ENCODE measurements around the gene PLPP1.

PLPP1 gene

DNA sequence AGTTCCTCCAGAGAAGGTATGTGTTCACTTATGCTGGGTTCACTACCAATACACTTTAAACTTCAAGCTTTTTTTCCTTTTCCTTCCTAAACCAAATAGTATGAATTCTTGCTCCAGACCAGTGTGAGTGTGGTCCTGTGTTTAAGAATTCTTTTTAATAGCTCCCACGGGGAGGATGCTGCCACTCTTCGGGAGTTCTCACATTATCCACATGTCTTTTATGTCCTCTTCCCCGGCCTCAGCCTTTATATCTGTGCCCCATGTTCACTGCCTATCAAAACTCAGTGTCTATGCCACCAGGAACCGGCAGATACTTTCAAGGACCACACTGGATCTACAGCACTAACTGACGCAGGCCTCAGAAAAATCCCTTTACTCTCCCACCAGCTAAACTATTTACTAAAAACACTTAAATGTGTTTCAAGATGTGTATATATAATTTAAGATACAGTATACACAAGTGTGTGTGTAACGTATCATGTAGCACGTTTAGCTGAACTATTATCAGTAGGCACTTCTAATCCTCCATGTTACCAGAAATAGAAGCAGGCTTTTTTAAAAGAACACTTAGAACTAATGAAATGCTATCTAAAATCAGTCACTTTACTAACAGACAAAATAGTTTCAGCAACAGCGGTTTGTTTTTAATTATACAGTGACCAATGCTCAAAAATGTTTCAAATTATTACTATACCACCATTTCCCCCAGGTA, 88.0 kb downstream of the PLPP1 start:
- no peak for DNase-seq (ENCODE audit: low read depth)

DNA sequence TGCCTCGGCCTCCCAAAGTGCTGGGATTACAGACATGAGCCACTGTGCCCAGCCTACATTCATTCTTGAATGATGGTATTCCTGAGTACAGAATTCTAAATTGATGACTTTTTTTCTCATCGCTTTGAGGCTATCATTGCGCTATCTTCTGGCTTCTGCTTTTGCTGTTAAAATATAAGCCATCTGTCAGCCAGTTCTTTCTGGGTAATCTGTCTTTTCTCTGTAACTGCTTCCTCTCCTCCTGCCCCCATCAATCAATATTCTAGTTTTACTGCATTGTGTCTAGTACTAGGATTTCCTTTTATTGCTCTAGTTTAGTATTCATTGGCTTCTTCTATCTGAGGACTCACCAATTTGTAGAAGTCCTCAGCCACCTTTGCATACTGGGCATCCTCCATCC, 89.0 kb downstream of the PLPP1 start:
- DNase-seq (ENCODE audit: low read depth): no peak

DNA sequence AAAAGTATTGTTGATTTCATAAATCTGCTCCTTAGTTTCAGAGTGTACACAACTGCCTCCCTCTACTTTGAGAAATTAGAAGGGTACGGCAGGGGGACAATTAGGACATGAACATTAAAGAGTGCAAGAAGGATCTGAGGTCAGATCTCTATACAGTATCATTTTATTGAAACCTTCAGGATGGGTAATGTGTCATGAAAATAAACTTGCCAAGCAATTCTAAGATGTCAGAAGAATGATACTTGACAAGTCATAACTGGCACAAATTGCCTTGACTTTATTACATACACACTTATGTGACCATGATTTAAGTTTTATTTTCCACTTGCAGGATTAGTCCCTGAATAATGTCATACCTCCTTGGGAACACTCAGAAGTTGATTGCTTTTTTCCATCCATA, 92.8 kb downstream of the PLPP1 start:
- DNase-seq (ENCODE audit: low read depth): no peak

DNA sequence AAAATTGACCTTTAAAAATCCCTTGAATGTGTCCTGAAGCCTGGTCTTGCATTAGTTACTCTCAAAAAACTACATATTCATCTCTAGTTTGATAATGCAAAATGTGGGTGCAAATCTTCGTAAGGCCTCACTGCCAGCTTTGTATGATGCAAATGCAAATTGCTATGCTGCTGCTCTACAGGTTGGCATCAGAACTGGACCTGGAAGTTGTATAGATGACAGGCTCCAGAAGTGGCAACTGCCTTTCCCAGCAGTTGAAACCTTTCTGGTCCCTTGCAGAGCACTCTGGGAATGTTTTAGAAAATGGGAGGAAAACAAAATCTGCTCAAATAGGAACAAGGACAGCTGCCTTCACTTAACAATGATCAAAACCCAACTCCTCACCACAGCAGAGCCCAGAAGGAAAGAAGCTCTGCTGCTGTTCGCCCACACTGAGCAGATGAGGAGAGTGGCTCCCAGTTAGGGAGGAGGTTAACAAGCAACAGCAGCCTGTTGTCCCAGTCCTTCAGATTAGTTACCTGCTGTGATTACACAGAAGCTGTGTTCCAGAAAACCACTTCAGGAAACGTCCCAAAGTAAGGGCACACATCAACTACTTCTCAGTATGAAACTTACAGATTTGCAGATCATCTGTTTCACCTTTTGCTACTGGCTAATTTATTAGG, 93.5 kb downstream of the PLPP1 start:
- DNase-seq (ENCODE audit: low read depth): no peak

DNA sequence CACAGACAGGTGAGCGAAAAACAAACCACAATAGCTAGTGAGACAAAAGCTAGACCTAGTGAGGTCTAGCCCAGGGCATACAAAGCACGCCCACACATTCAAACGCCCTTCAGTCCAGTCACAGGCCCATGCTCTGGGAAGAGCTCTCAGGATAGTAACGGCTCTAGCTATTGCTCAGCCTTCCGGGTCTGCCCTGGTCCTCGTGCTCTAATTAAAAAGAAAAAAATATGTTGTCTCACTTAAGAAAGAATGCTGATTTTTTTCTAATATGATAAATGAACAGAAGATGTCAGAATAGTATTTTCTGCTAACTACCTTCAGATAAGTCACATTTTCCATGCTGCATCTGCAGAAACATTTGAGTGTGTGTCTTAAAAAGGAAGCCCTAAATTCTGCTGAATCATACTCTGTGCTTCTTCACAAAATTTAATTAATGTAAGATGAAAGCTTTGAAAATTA, 94.5 kb downstream of the PLPP1 start:
- DNase-seq (ENCODE audit: low read depth): no peak

DNA sequence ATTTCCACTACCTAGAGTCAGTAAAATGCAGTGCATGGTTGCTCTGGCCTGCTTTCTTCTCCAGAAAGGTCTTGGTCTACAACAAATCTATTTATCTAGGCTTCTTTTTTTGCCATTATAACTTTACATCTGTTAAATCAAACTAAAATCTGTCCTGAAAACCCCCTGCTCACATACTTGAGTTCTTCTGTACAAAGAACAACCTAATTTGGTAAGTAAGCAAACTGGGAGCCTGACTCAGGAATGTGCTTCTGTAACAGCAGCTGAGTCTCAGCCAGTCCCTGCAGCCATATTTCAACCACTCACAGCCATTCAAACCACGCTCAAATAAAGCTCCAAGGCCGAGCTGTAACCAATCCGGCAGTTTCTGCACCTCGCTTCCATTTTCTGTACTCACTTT, 95.8 kb downstream of the PLPP1 start:
- no peak for DNase-seq (ENCODE audit: low read depth)

DNA sequence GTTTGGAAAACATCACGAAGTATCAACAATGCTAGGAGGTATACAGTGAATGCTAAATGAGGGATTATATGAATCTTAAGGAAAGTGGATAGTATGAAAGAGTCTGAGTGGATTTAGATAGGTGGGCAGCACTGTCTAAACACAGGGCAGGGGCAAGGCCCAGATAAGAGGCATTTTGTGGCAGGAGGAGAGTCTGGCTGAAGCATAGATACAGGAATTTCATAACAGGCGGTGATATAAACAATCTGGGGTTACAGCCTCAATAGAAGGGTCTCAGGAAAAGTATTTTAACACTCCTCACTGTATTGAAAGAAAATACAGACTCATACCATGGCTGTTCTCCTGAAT, 96.9 kb downstream of the PLPP1 start:
- no peak for DNase-seq (ENCODE audit: low read depth)

DNA sequence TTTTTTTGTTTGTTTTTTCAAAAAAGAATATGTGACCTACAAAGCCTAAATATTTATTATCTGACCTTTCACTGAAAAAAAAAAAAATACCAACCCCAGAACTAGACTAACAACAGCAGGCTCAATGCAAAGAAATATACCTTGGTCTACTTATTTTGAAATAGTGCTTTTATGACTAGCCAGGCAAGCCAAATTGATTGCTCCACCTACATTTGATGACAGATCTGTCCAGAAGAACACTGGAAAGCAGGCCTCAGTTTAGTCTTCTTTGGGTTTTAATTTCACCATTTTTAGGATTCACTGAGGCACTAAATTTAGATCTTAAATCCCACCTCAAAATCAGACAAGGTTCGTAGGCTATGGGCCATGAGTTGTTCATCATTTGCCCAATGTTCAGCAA, 97.3 kb downstream of the PLPP1 start:
- no peak for DNase-seq (ENCODE audit: low read depth)

DNA sequence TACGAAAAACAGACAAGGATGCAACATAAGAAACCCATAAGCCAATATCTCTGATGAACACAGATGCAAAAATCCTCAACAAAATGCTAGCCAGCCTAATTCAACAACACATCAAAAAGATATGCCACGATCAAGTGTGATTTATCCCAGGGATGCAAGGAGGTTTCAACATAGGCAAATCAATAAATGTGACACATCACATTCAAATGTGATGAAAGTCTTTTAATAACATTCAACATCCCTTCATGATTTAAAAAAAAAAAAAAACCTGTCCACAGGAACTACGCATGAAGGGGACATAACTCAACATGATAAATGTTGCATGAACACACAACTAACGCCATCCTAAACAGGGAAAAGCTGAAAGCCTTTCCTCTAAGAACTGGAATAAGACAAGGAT, 102.2 kb downstream of the PLPP1 start:
- no peak for DNase-seq (ENCODE audit: low read depth)

DNA sequence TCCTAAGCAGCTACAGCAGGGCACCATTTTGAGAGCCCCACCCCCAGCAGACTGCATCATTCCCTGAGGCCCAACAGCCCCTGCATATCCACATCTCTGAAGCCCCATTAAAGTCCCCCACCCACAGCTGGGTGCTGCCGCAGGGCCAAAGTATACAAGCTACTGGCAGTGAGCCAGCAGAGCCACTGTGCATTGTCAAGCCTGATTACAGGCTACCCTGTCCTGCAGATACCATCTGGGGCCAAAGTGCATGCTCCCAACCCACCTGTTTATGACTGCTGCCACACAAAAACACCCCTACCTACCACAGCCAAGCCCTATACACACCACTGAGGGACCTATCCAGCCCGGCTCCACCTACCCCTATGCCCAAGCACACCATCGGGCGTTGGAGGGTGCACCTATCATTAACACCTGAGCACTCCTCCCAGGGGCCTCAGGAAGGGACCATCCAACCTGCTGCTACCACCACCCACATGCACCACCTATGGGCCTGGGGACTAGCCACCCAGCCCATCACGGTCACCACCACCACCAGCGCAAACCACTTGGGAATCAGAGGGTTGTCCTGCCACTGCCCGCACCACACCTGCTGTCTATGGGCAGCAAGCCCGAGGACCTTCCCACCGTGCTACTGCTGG, 105.0 kb downstream of the PLPP1 start:
- DNase-seq (ENCODE audit: low read depth): no peak

DNA sequence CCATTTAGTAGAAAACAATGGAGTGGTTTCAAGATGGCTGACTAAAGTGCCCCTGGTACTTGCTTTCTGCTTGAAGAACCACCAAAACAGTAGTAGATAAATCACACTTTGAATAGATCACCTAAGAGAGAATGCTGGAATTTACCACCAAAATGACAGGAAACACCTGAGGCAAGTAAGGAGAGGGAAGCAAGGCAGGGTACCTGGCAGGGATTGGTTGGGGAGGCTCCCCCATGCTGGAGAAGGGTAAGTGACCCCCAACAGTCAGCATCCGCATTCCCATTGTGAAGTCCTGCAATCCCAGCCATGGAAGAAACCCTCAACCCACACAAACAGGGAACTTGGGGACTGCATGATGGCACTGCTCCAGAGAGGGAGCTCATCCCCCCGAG, 105.5 kb downstream of the PLPP1 start:
- no peak for DNase-seq (ENCODE audit: low read depth)

DNA sequence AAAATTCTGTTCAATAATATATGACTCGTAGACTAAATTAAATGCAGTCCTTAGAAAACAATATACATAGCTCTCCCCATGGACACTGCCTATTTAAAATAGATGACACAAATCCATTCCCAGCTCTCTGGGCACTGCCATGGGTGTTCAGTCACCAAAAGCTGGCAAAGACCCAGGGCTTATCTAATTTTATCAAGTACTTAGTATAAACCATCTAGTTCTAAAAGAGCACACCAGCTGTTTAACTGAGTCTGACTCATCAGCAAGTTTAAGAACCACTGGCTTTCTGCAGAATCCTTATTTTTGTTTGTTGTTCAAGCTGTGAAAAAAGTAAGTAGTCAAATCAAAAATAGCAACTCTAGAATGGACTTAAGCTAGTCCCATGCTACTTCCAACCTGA, 107.6 kb downstream of the PLPP1 start:
- DNase-seq (ENCODE audit: low read depth): no peak

DNA sequence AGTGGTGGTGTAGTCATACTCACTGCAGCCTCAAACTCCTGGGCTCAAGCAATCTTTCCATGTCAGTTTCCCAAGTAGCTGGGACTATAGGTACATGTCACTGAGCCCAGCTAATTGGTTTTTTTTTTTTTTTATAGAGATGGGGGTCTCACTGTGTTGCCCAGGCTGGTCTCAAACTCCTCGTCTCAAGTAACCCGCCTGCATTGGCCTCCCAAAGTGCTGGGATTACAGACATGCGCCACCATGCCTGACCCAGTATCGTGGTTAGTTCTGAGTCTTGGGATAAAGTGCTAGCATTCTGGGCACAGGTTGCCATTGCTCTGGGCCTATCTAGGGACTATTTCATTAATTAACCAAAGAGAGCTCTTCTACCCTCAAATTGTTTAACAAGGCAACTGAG, 108.3 kb downstream of the PLPP1 start:
- no peak for DNase-seq (ENCODE audit: low read depth)

DNA sequence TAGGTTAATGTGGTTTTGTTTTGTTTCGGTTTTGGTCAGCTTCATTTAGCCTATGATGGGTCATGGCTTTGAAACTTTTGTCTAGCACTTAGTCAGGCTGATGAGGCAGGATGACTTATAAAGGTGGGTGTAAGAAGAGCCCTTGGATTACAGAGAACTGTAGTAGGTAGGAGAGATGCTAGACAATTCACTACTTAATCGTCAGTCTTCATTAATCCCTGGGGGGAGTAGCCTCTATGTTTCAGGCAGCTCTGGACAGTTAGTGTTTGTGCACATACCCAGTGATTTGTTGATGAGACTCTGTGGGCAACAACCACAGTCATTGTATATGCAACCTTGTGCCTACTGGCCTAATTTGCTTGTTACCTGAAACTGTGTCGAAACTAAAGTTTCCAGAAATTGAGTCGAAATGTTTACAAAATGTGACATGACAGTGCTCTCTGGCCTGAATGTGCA, 113.7 kb downstream of the PLPP1 start:
- DNase-seq (ENCODE audit: low read depth): no peak

DNA sequence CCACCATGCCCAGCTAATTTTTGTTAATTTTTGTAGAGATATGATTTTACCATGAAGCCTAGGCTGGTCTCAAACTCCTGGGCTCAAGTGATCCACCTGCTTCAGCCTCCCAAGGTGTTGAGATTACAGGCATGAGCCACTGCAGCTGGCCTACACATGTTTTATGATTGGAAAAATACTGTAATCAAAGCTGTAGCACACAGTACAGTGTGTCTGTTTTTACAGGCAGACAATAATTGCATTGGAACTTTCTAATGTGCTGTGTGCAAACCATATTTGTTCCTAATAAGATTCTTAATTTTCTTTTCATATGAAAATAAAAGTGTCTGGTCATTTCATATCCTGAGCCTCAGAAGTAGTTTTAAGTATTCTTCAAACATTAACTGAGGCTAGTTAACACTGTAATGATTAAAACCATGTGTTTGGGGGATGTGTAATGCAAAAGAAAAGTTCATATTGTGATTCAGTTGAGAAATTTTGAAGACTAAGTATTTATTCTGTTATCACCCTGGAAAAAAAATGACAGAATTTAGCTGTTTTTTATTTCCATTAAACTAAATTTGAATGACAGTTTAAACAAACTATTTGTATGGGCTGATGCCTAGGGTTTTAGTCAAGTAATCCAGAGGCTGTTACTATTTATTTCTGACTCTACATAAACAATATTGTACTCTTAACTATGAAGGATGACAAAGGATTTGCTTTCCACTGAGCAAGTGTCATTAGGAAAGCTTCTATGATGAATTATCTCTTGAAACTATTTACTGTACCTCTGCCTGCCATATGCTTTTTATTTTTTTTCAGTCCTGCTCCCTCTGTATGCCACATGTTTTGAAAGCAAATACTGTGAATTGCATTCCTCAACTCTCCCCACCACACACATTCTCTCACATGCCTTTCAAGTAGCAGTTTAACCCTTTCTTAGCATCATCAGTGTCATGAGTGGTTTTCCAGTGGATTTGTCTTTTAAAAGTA, 115.5 kb downstream of the PLPP1 start:
- DNase-seq (ENCODE audit: low read depth): no peak

DNA sequence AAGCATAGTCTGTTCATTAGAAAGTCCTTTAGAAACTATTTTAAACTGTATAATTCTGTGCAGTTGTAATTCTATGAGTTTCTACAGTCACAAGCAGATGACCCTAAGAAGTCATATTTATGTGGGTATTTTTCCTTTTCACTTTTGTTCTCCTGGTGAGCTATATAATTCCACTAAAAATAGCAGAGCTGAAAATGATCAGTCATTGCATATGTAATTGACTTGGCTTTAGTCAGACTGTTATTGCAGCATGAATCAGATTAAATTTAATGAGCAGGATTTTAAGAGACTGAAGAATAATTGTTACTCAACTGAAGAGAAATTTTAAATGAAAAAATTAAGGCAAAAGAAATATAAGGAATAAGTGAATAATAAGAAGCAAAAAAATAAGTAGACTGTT, 118.5 kb downstream of the PLPP1 start:
- no peak for DNase-seq (ENCODE audit: low read depth)

DNA sequence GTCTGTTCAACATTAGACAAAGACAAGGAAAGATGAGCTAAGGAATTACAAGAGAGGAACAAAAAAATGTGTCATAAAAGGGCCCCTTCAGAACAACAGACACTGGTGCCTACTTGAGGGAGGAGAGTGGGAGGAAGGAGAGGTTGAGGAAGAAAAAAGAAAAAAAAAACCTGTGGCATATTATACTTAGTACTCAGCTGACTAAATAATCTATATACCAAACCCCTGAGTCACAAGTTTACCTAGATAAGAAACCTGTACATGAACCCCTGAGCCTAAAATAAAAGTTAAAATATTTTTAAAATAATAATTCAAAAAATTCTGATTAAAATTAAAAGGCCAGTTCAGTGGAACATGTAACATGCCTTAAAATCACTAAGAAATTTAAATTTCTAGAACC, 119.7 kb downstream of the PLPP1 start:
- no peak for DNase-seq (ENCODE audit: low read depth)

DNA sequence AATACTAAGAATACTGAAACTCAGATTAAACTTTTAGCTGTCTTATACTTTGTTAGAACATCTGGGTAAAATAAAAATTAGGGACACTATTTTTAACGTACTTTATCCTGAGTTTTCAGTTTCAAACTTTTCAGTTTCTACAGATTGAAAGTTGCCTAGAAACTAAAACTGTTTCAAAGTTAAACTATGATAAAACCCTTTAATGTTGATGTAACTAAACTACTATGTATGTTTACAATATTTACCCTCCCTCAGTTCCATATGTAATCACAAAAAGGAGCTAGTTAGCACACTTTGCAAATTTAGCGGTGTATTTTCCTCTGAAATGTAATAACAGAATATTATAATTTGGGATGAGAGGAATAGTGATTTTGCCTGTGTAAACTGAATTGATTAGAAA, 121.1 kb downstream of the PLPP1 start:
- no peak for DNase-seq (ENCODE audit: low read depth)

DNA sequence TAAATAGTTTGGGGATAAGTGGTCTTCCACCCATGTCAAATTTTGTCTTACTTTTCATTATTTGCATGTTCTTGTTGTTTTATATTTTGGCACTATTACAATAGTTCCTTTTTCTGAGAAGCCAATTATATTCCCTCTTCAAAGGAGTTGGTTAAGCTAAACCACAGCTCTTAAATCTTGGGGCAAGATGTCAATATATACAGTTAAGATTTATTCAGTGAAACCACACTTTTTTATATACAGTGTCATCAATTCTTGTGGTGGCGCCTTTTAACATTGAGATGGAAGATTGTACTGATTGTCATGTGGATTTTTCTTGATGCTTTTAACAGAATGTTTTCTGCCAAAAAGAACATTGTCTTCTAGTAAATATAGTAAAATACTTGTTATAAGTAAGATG, 122.9 kb downstream of the PLPP1 start:
- no peak for DNase-seq (ENCODE audit: low read depth)

DNA sequence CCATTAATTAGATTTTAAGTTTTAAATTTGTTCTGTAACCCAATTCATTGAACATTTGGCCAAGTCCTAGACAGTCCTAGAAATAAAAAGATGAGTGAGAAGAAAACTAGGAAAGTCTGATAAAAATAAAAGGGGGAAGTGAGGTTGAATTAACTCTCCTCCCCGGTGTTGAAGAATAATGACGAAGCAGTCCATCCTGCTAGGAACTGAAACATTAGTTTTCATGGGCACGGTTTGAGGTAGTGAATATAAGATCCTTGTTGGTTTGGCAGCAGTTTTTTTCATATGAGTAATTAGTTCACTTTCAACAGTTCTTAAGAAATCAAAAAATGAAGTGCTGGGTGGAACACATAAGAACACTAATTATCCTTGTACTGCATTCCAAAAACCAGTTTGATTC, 123.9 kb downstream of the PLPP1 start:
- DNase-seq (ENCODE audit: low read depth): no peak

DNA sequence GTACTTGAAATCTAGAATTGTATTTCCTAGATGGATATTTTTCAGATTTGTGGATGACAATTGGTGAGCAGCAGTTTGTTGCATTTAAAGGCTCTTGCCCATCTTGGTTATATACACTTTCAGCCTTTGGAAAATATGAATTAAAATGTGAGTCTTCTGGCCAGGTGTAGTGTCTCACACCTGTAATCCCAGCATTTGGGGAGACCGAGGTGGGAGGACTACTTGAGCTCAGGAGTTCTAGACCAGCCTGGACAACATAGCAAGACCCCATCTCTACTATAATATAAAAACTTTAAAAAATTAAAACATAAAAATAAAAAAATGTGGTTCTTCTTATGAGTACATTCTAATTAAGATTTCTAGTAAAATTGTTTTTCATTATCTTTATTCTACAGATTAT, 125.0 kb downstream of the PLPP1 start:
- no peak for DNase-seq (ENCODE audit: low read depth)

DNA sequence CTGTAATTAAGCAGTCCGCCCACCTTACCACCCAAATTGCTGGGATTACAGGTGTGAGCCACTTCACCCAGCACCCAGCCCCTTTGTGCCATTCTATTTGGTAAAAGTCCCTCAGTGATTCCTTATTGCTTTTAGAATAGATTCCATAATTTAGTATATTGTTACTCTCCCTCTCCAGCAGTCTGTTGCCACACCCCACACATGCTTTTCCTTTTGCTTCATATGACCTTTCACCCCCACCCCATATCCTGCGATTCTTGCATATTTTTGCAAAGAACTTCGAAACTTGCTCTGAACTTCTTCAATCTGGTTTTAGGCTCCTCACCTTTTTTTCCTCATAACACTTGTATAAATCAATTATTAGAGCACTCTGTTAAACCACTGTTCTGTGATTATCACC, 126.8 kb downstream of the PLPP1 start:
- DNase-seq (ENCODE audit: low read depth): no peak

Measured in stimulated activated CD8-positive, alpha-beta memory T cell treated with anti-CD3 and anti-CD28 coated beads, Interleukin-15, amount 100 ng/mL, for 1 hour (primary cell).